RCC 7860 (cell line): ENCODE data around the gene DNASE1L1.
"Not testable (repeated sequence)": the region's sequence is repeated elsewhere in the genome, so short reads cannot be mapped to it uniquely, and the experiment has no call there.

Experiments used
- DNase-seq: peaks from one replicate; pipeline ENCODE4 v3.0.0-alpha.2; 2015; ENCODE audit warnings: low spot score
- FAIRE-seq: peaks from 2 replicates; lab custom pipeline; 2012; peaks lifted over from hg19 to GRCh38; lab: Jason Lieb, UNC

Gene DNASE1L1

GRCh38 chrX:154411981-154412340 is 2.9 kb upstream of the DNASE1L1 start:
- FAIRE-seq (no peak), DNase-seq (peak; percentile 25)

DNA sequence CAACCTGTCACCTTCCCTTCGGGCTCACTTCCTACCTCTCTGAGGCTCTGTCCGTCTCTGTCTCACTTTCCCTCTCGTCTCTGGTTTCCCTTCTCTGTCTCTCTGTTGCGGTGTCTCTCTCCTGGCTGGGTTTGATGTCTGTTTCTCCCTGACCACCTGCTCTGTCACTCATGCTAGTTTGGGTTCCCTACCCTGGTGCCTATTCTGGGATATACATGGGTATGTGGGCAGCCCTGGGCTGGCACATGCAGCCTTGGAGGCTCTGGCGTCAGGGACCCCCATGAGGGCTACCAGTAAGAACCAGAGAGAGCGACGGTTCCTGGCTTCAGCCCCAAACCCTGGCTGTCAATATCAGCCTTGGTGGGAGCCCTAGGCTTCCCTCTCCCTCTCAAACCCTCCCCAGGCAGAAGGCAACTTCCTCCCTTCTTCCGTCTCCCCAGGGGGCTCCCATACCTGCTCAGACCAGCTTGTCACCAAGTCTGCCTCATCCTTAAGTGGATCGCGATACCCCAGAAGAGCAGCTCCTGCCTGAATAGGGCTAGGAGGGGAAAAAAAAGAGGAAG is 314 bp downstream of the DNASE1L1 start:
- no peak for DNase-seq
- FAIRE-seq, result no peak

DNA sequence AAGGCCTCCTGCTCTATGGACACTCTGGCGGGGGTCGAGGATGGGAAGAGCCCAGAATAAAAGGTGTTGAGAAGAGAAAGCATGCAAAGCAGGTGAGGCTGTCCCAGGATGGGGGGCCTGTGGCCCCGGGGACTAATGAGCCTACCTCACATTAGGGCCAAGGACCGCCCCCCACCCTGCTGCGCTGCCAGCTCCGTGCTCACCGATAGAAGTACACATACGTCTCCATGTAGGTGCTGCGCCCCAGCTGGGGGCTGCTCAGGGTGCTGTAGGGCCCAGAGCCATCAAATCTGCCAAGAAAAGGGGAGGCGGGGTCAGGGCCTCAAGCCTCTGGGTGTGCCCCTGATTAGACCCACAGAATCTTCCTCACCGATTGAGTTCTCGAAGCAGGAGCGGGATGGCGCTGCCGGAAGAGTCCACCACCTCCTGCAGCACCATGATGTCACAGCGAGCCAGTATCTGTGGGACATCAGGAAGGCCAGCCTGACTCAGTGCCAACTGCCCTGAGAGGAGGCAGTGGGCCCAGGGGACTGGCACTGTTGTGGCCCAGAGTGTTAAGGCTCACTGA is 4.3 kb downstream of the DNASE1L1 start:
- FAIRE-seq (no peak), DNase-seq (no peak)

DNA sequence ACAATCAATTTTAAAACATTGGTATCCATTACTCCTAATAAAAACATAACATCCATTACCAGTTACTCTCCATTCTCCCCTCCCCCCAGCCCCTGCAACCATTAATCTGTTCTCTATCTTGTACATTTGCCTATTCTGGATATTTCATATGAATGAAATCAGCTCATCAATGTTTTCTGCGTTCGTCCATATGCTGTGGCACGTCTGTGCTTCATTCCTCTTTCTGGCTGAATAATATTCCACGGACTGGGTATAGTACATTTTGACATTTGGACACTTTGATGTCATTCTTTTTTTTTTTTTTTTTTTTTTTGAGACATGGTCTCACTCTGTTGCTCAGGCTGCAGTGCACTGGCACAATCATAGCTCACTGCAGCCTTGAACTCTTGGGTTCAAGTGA is 5.2 kb downstream of the DNASE1L1 start:
- no peak for DNase-seq
- no peak for FAIRE-seq

DNA sequence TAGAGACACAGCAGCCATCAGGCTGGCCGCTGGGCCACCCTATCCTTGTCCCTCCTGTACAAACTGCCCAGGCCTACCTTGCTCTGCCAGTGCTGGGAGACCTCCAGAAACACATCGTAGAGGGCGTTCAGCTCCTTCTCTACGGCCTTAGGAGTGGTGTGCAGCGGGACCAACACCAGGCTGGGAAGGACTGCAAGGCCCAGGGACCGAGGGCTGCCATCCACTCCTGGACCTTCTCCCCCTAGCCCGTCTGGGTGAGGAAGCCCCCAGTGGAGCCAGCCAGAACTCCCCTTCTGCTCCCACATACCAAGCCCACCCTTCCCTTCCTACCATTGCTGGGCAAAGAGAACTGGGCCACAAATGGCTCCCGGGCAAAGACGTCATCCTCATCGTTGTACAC is 5.9 kb downstream of the DNASE1L1 start:
- DNase-seq (no peak), FAIRE-seq (no peak)

- DNase-seq (no peak), FAIRE-seq (no peak)
Observed at GRCh38 chrX:154402622-154403127, 6.4 kb downstream of the DNASE1L1 start.

- DNase-seq, result peak; percentile 12
- no peak for FAIRE-seq
Observed at GRCh38 chrX:154401918-154402621, 7.0 kb downstream of the DNASE1L1 start.

DNA sequence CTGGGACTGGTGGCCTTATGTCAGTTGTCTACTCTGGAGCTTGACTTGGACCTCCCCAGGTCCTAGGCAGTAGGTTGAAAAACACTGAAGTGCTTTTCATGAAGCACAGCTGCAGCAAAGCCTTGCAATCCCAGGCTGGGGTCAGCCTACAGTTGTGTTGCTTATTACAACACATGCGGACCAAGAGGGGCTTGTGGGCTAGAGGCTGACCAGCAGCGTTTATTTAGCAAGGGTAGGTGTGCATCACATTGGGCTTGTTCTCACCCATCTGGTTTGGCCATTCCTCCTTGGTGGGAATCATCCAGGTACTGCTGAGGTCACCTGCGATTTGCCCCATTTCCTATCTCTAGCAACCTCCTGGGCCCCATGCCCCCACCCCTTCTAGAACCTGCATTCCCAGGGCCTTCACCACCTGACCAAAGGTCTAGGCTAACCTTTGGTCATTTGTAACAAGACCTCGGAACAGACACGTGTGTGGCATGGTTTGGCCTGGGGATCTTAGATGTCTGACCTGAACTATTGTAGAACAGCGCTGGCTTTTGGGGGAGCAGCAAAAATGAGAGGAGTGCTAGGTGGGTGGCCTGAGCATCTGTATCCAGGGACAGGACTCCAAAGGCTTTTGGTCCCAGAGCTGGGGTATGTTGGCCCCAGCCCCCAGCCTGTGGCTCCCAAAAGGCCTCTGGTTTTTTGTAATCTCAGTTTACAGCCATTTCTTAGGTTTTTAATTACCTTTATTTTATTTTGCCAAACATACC is 7.8 kb downstream of the DNASE1L1 start:
- DNase-seq (peak; percentile 34), FAIRE-seq (no peak)

- DNase-seq, FAIRE-seq: not testable (repeated sequence)
Observed at GRCh38 chrX:154400369-154400817, 8.7 kb downstream of the DNASE1L1 start.

DNA sequence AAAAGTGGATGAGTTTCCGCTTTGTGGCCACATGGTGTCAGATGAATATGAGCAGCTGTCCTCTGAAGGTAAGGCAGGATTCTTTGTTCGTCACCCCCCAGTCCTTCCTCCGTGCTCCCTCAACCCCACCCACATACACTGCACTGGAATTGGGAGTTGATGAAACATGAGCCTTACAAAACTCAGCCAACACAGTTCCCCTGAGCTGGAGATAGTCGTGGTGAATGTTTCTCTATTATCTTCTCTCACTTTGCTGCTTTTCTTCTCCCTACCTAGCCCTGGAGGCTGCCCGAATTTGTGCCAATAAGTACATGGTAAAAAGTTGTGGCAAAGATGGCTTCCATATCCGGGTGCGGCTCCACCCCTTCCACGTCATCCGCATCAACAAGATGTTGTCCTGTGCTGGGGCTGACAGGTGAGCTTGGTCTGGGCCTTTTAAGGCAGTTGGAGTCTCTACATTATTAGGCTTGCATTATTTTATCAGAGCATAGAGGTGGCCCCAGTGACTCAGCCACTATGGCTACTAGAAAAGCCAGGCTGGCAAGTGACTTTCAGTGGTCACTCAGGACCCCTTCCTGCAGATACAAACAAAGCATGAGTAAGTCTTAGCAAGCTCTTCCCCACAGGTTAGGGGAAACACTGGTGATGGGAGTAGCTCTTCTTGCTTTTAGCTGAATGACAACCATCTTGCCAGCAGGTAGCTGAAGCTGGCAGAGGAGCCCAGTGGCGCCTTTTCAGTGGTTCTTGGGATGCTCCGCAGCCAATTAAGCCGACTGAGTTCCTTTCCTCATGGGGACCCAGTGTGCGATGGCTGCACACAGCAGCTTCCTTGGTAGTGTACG is 9.3 kb downstream of the DNASE1L1 start:
- FAIRE-seq, result no peak
- DNase-seq, result peak; percentile 10

DNA sequence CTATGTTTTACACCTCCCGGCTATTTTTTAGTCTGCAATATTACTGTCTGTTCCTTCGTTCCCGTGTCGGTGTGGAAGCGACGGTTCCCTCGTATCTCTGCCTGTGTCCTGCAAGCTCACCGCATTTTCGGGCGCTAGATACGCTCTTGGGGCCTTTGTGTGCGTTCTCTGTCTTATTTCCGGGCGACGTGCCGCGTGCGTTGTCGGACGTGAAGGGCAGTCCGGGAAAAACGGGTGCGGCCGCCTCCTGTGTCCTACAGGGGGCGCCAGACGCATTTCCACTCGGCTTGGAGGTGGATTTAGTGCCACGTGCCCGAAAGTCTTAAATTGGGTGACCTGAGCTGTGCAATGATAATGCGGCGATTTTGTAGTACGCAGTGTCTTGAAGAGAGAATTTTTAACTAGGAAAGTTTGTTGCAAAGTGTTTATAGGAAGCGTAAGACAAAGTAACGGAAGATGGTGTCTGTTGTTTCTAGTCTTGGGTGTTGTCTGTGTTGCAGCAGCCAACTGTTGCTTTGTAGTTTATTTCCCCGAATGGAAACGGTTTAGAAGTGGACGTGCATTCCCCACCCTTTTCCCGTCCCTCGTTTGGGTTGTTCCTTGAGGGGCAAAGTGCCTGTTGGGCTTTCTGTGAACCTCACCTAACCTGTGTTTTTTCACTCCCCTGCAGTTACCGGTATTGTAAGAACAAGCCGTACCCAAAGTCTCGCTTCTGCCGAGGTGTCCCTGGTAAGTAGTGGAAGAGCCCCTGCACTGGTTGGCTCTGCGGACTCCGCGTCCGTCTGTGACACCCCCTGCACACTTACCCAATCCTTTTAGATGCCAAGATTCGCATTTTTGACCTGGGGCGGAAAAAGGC is 10.2 kb downstream of the DNASE1L1 start:
- FAIRE-seq (no peak), DNase-seq (peak; percentile 69)

GRCh38 chrX:154397888-154398667 is 11.0 kb downstream of the DNASE1L1 start, which contains the start of gene RPL10:
Gene RPL10 (plus strand): TSS chrX:154398377. CDS start chrX:154398520, 143 bp downstream.
- peak; percentile 85 for FAIRE-seq
- DNase-seq, result peak; percentile 97

DNA sequence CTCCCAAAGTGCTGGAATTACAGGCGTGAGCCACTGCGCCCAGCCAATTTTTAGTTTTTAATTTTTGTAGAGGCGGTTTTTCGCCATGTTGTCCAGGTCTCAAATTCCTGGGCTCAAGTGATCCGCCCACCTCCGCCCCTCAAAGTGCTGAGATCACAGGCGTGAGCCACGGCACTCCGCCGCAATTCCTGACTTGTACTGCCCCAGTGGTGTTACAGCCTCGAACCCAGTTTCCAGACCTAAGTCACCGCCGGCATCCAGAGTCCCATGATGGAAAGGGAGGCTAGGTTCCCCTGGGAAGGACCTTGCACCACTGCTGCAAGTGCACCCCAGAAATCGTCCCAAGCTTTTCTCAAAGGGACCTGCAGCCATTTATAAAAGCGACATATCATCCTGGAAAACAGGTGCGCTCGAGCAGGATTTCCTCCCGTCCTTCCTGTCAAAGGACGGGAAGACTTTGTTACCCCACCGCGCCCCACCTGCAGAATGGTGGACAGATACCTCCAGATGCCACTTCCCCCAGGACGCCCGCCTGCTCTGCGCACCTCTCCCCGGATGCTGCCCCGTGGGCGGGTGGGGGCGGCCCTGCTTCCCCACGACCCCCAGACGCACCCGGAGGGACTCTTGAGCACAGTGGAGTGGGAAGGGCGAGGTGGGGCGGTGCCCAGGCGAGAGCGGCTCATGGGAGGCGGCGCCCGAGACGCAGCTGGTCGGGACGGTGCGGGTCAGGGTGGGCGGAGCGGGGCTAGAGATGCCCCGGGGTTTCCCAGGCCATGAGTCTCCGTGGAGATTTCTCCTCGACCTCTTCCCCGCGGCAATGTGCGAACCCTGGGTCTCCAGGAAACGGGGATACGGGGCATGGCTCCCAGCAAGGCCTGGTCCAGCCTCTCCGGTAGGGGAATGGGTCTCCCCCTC is 11.8 kb downstream of the DNASE1L1 start:
- no peak for FAIRE-seq
- peak; percentile 41 for DNase-seq

- peak; percentile 3 for DNase-seq
- FAIRE-seq, result not testable (repeated sequence)
Observed at GRCh38 chrX:154396363-154396762, 12.7 kb downstream of the DNASE1L1 start.

- peak; percentile 83 for FAIRE-seq
- not testable (repeated sequence) for DNase-seq
Observed at GRCh38 chrX:154389812-154390747, 19.0 kb downstream of the DNASE1L1 start.

DNA sequence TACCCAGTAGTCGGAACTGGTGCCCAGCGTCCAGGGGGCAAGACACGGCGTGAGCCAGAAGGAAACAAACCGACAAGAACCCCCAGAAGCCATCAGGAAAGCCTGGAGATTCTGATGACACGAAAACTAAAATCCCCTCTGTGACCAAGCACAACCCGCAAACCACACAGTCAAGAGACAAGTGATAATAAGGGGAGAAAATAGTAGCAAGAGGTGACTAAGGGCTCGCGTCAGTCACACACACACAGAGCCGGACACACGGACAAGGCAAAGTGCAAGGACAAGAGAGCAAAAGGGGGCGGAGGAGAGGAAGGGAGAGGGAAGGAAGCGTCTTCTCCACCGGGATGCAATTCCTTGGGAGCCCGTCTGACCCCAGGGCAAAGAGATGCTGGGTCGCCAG is 20.4 kb downstream of the DNASE1L1 start:
- not testable (repeated sequence) for DNase-seq
- FAIRE-seq, result peak; percentile 92
